ENCODE measurements around the gene RBM3. TPM values are rescaled to one million over a fixed set of nuclear protein-coding genes. Genes with fewer than 3 reads are reported as not detected.

The RBM3 gene
- total and polyA plus RNA-seq, 2 donors (not counting 1 experiment from before 2014, with no cell fraction given), result 52.7 to 464 TPM

DNA sequence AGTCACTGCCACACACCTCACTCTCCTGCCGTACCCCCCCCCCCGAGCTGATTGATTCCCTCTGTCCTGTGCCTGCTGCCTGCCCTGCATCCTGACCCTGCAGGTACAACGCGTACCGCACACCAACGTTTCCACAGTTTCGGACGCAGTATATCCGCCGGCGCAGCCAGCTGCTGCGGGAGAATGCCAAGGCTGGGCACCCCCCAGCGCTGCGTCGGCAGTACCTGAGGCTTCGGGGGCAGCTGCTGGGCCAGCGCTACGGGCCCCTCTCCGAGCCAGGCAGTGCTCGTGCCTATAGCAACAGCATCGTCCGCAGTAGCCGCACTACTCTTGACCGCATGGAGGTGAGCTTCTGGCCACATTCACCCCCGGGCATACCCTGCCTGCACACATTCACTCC, 24.3 kb downstream of the RBM3 start:
- peak overlapping the region in 3 of 4 experiments; percentile 59 to 69 (median 69) for H3K4me3 ChIP-seq (replicated peaks in 1 of 4; ENCODE audit: control extremely low read depth in 1 of 4, insufficient read depth in 1 of 4, low read depth in 3 of 4, low read length in 4 of 4)
- H3K4me1 ChIP-seq (ENCODE audit: control insufficient read depth, extremely low read depth, insufficient read depth, low read length), result no peaks in the 10 kb centered on the region
- TF ChIP-seq, protein P1, sequence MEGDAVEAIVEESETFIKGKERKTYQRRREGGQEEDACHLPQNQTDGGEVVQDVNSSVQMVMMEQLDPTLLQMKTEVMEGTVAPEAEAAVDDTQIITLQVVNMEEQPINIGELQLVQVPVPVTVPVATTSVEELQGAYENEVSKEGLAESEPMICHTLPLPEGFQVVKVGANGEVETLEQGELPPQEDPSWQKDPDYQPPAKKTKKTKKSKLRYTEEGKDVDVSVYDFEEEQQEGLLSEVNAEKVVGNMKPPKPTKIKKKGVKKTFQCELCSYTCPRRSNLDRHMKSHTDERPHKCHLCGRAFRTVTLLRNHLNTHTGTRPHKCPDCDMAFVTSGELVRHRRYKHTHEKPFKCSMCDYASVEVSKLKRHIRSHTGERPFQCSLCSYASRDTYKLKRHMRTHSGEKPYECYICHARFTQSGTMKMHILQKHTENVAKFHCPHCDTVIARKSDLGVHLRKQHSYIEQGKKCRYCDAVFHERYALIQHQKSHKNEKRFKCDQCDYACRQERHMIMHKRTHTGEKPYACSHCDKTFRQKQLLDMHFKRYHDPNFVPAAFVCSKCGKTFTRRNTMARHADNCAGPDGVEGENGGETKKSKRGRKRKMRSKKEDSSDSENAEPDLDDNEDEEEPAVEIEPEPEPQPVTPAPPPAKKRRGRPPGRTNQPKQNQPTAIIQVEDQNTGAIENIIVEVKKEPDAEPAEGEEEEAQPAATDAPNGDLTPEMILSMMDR (conservative IDR thresholded peaks at IDR 0.05 in 1 of 2, IDR thresholded peaks at IDR 0.05 in 1 of 2; ENCODE audit: low read depth in 1 of 2, low read length in 2 of 2), result no peak
- TF ChIP-seq EZH2 (IDR thresholded peaks at IDR 0.05; ENCODE audit: low read length, missing control alignments), result no peak
- no peak overlapping the region for H2AFZ ChIP-seq (ENCODE audit: low read length)
- DNase-seq (ENCODE audit: low read depth in 2 of 2), result no peak
- H3K4me2 ChIP-seq (ENCODE audit: extremely low read depth, insufficient read depth, low read length), result peak overlapping the region; percentile 77
- H3K36me3 ChIP-seq (ENCODE audit: control insufficient read depth, insufficient read depth, low read length), result peaks cover 2% of the 10 kb centered on the region
- peaks cover 3% of the 10 kb centered on the region for H3K79me2 ChIP-seq (ENCODE audit: control insufficient read depth, insufficient read depth, low read length)
- H3K27me3 ChIP-seq (ENCODE audit: control insufficient read depth, insufficient read depth, low read length), result no peaks in the 10 kb centered on the region
- no peak overlapping the region for H3K9ac ChIP-seq (ENCODE audit: insufficient read depth, low read length)
- H4K20me1 ChIP-seq (ENCODE audit: control insufficient read depth, extremely low read depth, insufficient read depth, low read length), result no peaks in the 10 kb centered on the region
- H3K27ac ChIP-seq (ENCODE audit: insufficient read depth, low read length), result no peak overlapping the region
- no peaks in the 10 kb centered on the region for H3K9me3 ChIP-seq (ENCODE audit: control insufficient read depth, insufficient read depth, low read depth, low read length)

DNA sequence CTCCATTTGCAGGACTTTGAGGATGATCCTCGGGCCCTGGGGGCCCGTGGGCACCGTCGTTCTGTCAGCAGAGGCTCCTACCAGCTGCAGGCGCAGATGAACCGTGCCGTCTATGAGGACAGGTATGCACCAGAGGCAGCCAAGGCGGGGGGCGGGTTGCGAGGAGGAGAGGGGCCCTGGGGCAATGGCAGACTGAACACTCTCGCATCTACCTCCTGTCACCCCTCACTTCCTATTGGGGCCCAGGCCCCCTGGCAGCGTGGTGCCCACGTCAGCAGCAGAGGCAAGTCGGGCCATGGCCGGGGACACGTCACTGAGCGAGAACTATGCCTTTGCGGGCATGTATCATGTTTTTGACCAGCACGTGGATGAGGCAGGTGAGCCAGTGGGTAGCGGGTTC, 25.1 kb downstream of the RBM3 start:
- no peaks in the 10 kb centered on the region for H4K20me1 ChIP-seq (ENCODE audit: control insufficient read depth, extremely low read depth, insufficient read depth, low read length)
- peaks cover 2% of the 10 kb centered on the region for H3K36me3 ChIP-seq (ENCODE audit: control insufficient read depth, insufficient read depth, low read length)

DNA sequence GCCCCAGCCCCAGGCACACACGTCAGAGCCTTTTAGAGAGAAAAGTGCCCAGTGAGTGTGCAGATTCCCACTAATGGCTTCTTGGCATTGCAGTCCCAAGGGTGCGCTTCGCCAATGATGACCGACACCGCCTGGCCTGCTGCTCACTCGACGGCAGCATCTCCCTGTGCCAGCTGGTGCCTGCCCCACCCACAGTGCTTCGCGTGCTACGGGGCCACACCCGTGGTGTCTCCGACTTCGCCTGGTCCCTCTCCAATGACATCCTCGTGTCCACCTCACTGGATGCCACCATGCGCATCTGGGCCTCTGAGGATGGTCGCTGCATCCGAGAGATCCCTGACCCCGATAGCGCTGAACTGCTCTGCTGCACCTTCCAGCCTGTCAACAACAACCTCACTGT, 25.9 kb downstream of the RBM3 start:
- H3K27ac ChIP-seq (ENCODE audit: insufficient read depth, low read length), result no peak overlapping the region
- no peaks in the 10 kb centered on the region for H3K9me3 ChIP-seq (ENCODE audit: control insufficient read depth, insufficient read depth, low read depth, low read length)

More for the DNA sequence above, 25.1 kb downstream of the RBM3 start:
- Histone ChIP-seq H2AFZ (ENCODE audit: low read length) (no peak overlapping the region), H3K4me2 (ENCODE audit: extremely low read depth, insufficient read depth, low read length) (no peak overlapping the region), H3K9me3 (ENCODE audit: control insufficient read depth, insufficient read depth, low read depth, low read length) (no peaks in the 10 kb centered on the region), H3K9ac (ENCODE audit: insufficient read depth, low read length) (no peak overlapping the region), H3K27me3 (ENCODE audit: control insufficient read depth, insufficient read depth, low read length) (no peaks in the 10 kb centered on the region), H3K4me3 (replicated peaks in 1 of 4; ENCODE audit: control extremely low read depth in 1 of 4, insufficient read depth in 1 of 4, low read depth in 3 of 4, low read length in 4 of 4) (no peak overlapping the region), H3K4me1 (ENCODE audit: control insufficient read depth, extremely low read depth, insufficient read depth, low read length) (no peaks in the 10 kb centered on the region), H3K27ac (ENCODE audit: insufficient read depth, low read length) (no peak overlapping the region), H3K79me2 (ENCODE audit: control insufficient read depth, insufficient read depth, low read length) (peaks cover 3% of the 10 kb centered on the region)
- TF ChIP-seq EZH2 (IDR thresholded peaks at IDR 0.05; ENCODE audit: low read length, missing control alignments), result no peak
- TF ChIP-seq, protein P1 (conservative IDR thresholded peaks at IDR 0.05 in 1 of 2, IDR thresholded peaks at IDR 0.05 in 1 of 2; ENCODE audit: low read depth in 1 of 2, low read length in 2 of 2), result no peak
- DNase-seq (ENCODE audit: low read depth in 2 of 2), result no peak

More for the DNA sequence above, 25.9 kb downstream of the RBM3 start:
- no peak overlapping the region for H3K4me3 ChIP-seq (replicated peaks in 1 of 4; ENCODE audit: control extremely low read depth in 1 of 4, insufficient read depth in 1 of 4, low read depth in 3 of 4, low read length in 4 of 4)
- peaks cover 3% of the 10 kb centered on the region for H3K79me2 ChIP-seq (ENCODE audit: control insufficient read depth, insufficient read depth, low read length)
- no peak for TF ChIP-seq EZH2 (IDR thresholded peaks at IDR 0.05; ENCODE audit: low read length, missing control alignments)
- no peaks in the 10 kb centered on the region for H4K20me1 ChIP-seq (ENCODE audit: control insufficient read depth, extremely low read depth, insufficient read depth, low read length)
- no peaks in the 10 kb centered on the region for H3K4me1 ChIP-seq (ENCODE audit: control insufficient read depth, extremely low read depth, insufficient read depth, low read length)
- no peaks in the 10 kb centered on the region for H3K27me3 ChIP-seq (ENCODE audit: control insufficient read depth, insufficient read depth, low read length)
- no peak overlapping the region for H3K4me2 ChIP-seq (ENCODE audit: extremely low read depth, insufficient read depth, low read length)
- no peak overlapping the region for H2AFZ ChIP-seq (ENCODE audit: low read length)
- H3K36me3 ChIP-seq (ENCODE audit: control insufficient read depth, insufficient read depth, low read length), result peaks cover 2% of the 10 kb centered on the region
- H3K9ac ChIP-seq (ENCODE audit: insufficient read depth, low read length), result no peak overlapping the region
- DNase-seq (ENCODE audit: low read depth in 2 of 2), result no peak

Measured in fibroblast of lung (primary cell).